K562 (cell line): Measurements from ENCODE around the gene RCC1. TPM values are rescaled to one million over a fixed set of nuclear protein-coding genes. Genes with fewer than 3 reads are reported as not detected.

ENCODE experiments used
- ARID1B ChIP-seq: fragments of 450-650 bp; IDR thresholded peaks from 2 replicates; pipeline ENCODE4 v1.6.1; 2016; ENCODE audit warnings: antibody characterized with exemption, mild to moderate bottlenecking, inconsistent platforms
- BACH1 ChIP-seq: fragments of 200-800 bp; sonication (Bioruptor generic); IDR thresholded peaks from 2 replicates; pipeline ENCODE4 v1.6.1; 2016; ENCODE audit warnings: missing genetic modification characterization, missing compliant biosample characterization
- BCLAF1 ChIP-seq, 2 experiments: fragments of 450-650 bp in 1 of 2; IDR thresholded peaks; 2 replicates each; pipeline ENCODE4 v1.6.1; 2011 to 2017; ENCODE audit warnings: low read depth in 2 of 2, antibody characterized with exemption in 1 of 2, borderline replicate concordance in 1 of 2, low read length in 1 of 2, mild to moderate bottlenecking in 1 of 2, mixed read lengths in 1 of 2; ENCODE audit not compliant: control insufficient read depth in 1 of 2
- E2F3 ChIP-seq: fragments of 250-450 bp; sonication (Bioruptor Pico); IDR thresholded peaks from 2 replicates; pipeline ENCODE4 v1.4.0; 2020; ENCODE audit warnings: mild to moderate bottlenecking
- GABPB1 ChIP-seq: sonication (generic); formaldehyde crosslinking; IDR thresholded peaks from 2 replicates; pipeline ENCODE4 v1.8.0; 2022; ENCODE audit warnings: mild to moderate bottlenecking, missing genetic modification reagents
- GATAD2A ChIP-seq: fragments of 450-650 bp; IDR thresholded peaks from 2 replicates; pipeline ENCODE4 v1.6.1; 2017
- MLLT1 ChIP-seq, 2 experiments: fragments of 450-650 bp; IDR thresholded peaks; 2 replicates each; pipeline ENCODE4 v1.6.1; 2016
- MTA1 ChIP-seq: fragments of 450-650 bp; IDR thresholded peaks from 2 replicates; pipeline ENCODE4 v1.6.1; 2017; ENCODE audit warnings: borderline replicate concordance
- NFIC ChIP-seq: fragments of 450-650 bp; IDR thresholded peaks from 2 replicates; pipeline ENCODE4 v1.6.1; 2017; ENCODE audit warnings: mild to moderate bottlenecking, inconsistent platforms
- NR1H2 ChIP-seq: sonication (generic); formaldehyde crosslinking; IDR thresholded peaks from 2 replicates; pipeline ENCODE4 v1.4.0; 2020; ENCODE audit warnings: mild to moderate bottlenecking, missing genetic modification reagents
- NR2F6 ChIP-seq: fragments of 450-650 bp; formaldehyde crosslinking; IDR thresholded peaks from 2 replicates; pipeline ENCODE4 v1.4.0; 2020; ENCODE audit warnings: mild to moderate bottlenecking
- PTBP1 ChIP-seq: fragments of 200-400 bp; formaldehyde crosslinking; IDR thresholded peaks from 2 replicates; pipeline ENCODE4 v1.6.1; 2017; ENCODE audit warnings: low read depth, low read length
- SAP30 ChIP-seq: fragments of 200-600 bp; sonication (generic); IDR thresholded peaks from 2 replicates; pipeline ENCODE4 v1.6.1; 2012; ENCODE audit warnings: borderline replicate concordance, low read depth, mild to moderate bottlenecking, moderate library complexity, low read length, control low read depth, inconsistent platforms; ENCODE audit not compliant: insufficient read depth, poor library complexity, severe bottlenecking
- TCF7 ChIP-seq: sonication (generic); IDR thresholded peaks from 2 replicates; pipeline ENCODE4 v1.6.1; 2016; ENCODE audit warnings: antibody characterized with exemption, borderline replicate concordance
- YBX1 ChIP-seq: fragments of 450-650 bp; IDR thresholded peaks from 2 replicates; pipeline ENCODE4 v1.7.1; 2016; ENCODE audit warnings: mild to moderate bottlenecking
- ZFP30 ChIP-seq: fragments of 250-450 bp; sonication (Bioruptor Pico); IDR thresholded peaks from 2 replicates; pipeline ENCODE4 v1.8.0; 2022; ENCODE audit warnings: moderate library complexity, mild to moderate bottlenecking, inconsistent platforms, borderline replicate concordance
- ZNF133 ChIP-seq: fragments of 250-450 bp; sonication (Bioruptor Pico); IDR thresholded peaks from 2 replicates; pipeline ENCODE4 v1.4.0; 2020; ENCODE audit warnings: mild to moderate bottlenecking
- ZNF140 ChIP-seq: fragments of 250-450 bp; sonication (Bioruptor Pico); IDR thresholded peaks from 2 replicates; pipeline ENCODE4 v1.8.0; 2021; ENCODE audit warnings: moderate library complexity, mild to moderate bottlenecking, inconsistent platforms
- ZNF253 ChIP-seq: fragments of 250-450 bp; sonication (Bioruptor Pico); conservative IDR thresholded peaks from 2 replicates; pipeline ENCODE4 v1.6.1; 2021; ENCODE audit warnings: mild to moderate bottlenecking
- polyA plus RNA-seq, 8 experiments: library from polyadenylated mRNA; depleted of rRNA in 4 of 8; stranded (reverse) in 5 of 8; unstranded in 3 of 8; fragments of >200 nt; fragmentation: Nextera tagmentation in 2 of 8; fragmentation: Illumina TruSeq in 1 of 8; extraction: Ambion mirVana in 2 of 8; extraction: Trizol in 1 of 8; gene quantifications; 2 replicates each; pipeline versions ENCODE4 v1.2.1 to v1.2.3, GENCODE V29; 2011 to 2014; ENCODE audit warnings: inconsistent platforms in 1 of 8, missing spikeins in 1 of 8
- total RNA-seq, 7 experiments: library from RNA; depleted of rRNA in 6 of 7; stranded (reverse); fragments of >200 nt in 6 of 7; fragmentation: Illumina TruSeq in 2 of 7; extraction: Trizol in 2 of 7; gene quantifications; 2 replicates each; pipeline versions ENCODE4 v1.2.1 to v1.2.3, GENCODE V29; 2011 to 2021; ENCODE audit warnings: low replicate concordance in 1 of 7
- TF ChIP-seq, protein P1 (sequence below): fragments of 250-450 bp; sonication (Bioruptor Pico); IDR thresholded peaks from 2 replicates; pipeline ENCODE4 v1.5.0; 2020; ENCODE audit warnings: mild to moderate bottlenecking
- TF ChIP-seq, protein P2 (sequence below): sonication (generic); formaldehyde crosslinking; IDR thresholded peaks from 2 replicates; pipeline ENCODE4 v1.8.0; 2023; ENCODE audit warnings: mild to moderate bottlenecking, missing genetic modification reagents

RCC1 gene
- total and polyA plus RNA-seq, 9 of the 15 experiments (the other 6 are each of a cell fraction or from before 2014, with no cell fraction given): 16.4 to 202 (median 107) TPM

- TF ChIP-seq GABPB1 (CRISPR knock-in tag) (peak; percentile 89), BACH1 (tag) (no peak), GATAD2A (peak; percentile 86; the same call in 1 of the 2 replicates), PTBP1 (peak; percentile 94; the same call in 1 of the 2 replicates), NR2F6 (CRISPR knock-in tag) (peak; percentile 67; the same call in 1 of the 2 replicates), ZNF133 (CRISPR knock-in tag) (no peak), BCLAF1 (IDR thresholded peaks at IDR 0.05; ENCODE audit: borderline replicate concordance in 1 of 2, control insufficient read depth in 1 of 2, low read depth in 2 of 2, low read length in 1 of 2) (peak in 1 of 2 experiments; percentile 28; a peak in 1 of 4 replicates), TCF7 (peak; percentile 75; the same call in 1 of the 2 replicates), E2F3 (peak; percentile 80), NR1H2 (CRISPR knock-in tag) (peak; percentile 94; the same call in 1 of the 2 replicates), YBX1 (no peak), SAP30 (peak; percentile 43), ZNF253 (CRISPR knock-in tag) (no peak), MTA1 (peak; percentile 77), ZFP30 (CRISPR knock-in tag) (no peak), ARID1B (peak; percentile 42; the same call in 1 of the 2 replicates), ZNF140 (CRISPR knock-in tag) (no peak), MLLT1 (IDR thresholded peaks at IDR 0.05) (peak; percentile 82 to 89), NFIC (peak; percentile 85)
- TF ChIP-seq, protein P1, sequence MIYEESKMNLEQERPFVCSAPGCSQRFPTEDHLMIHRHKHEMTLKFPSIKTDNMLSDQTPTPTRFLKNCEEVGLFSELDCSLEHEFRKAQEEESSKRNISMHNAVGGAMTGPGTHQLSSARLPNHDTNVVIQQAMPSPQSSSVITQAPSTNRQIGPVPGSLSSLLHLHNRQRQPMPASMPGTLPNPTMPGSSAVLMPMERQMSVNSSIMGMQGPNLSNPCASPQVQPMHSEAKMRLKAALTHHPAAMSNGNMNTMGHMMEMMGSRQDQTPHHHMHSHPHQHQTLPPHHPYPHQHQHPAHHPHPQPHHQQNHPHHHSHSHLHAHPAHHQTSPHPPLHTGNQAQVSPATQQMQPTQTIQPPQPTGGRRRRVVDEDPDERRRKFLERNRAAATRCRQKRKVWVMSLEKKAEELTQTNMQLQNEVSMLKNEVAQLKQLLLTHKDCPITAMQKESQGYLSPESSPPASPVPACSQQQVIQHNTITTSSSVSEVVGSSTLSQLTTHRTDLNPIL (CRISPR knock-in tag): no peak
- TF ChIP-seq, protein P2, sequence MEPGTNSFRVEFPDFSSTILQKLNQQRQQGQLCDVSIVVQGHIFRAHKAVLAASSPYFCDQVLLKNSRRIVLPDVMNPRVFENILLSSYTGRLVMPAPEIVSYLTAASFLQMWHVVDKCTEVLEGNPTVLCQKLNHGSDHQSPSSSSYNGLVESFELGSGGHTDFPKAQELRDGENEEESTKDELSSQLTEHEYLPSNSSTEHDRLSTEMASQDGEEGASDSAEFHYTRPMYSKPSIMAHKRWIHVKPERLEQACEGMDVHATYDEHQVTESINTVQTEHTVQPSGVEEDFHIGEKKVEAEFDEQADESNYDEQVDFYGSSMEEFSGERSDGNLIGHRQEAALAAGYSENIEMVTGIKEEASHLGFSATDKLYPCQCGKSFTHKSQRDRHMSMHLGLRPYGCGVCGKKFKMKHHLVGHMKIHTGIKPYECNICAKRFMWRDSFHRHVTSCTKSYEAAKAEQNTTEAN: peak; percentile 93
Observed at GRCh38 chr1:28581531-28582247, 75.8 kb downstream of the RCC1 start (continued).
